Natural killer cell (primary cell): ENCODE data around the gene RFNG. TPM values are rescaled to one million over a fixed set of nuclear protein-coding genes. Genes with fewer than 3 reads are reported as not detected.
A peak's percentile ranks its signal among the peaks of the same experiment; 100 is the strongest.

ENCODE experiments used
- ATAC-seq, 3 donors: fragments of 150-1000 bp in 2 of 3; fragments of 200-7000 bp in 1 of 3; cut with Tn5 transposase; 1 replicate in 1 of 3; 2 replicates in 2 of 3; pipeline ENCODE4 v1.10.0; 2021; ENCODE audit warnings: mild to moderate bottlenecking in 2 of 3, moderate library complexity in 2 of 3
- DNase-seq, 2 donors: peaks; one replicate each; pipeline versions ENCODE4 v3.0.0 to v3.0.0-alpha.2; 2013 to 2021; ENCODE audit warnings: mixed read lengths in 1 of 2
- H3K27ac ChIP-seq: one replicate; pipeline ENCODE4 v1.5.1; 2013; ENCODE audit warnings: mild to moderate bottlenecking, low read length
- H3K27me3 ChIP-seq: one replicate; pipeline ENCODE4 v1.6.1; 2013; ENCODE audit warnings: low read length; ENCODE audit not compliant: control insufficient read depth, insufficient read depth
- H3K36me3 ChIP-seq: one replicate; pipeline ENCODE4 v1.6.1; 2013; ENCODE audit warnings: low read length; ENCODE audit not compliant: control insufficient read depth, insufficient read depth
- H3K4me1 ChIP-seq: one replicate; pipeline ENCODE4 v1.6.1; 2013; ENCODE audit warnings: low read length; ENCODE audit not compliant: control insufficient read depth, insufficient read depth
- H3K4me3 ChIP-seq: one replicate; pipeline ENCODE4 v1.5.1; 2013; ENCODE audit warnings: low read length
- H3K9me3 ChIP-seq: one replicate; pipeline ENCODE4 v1.6.1; 2013; ENCODE audit warnings: low read length; ENCODE audit not compliant: control insufficient read depth, insufficient read depth
- H3K27ac Mint-ChIP-seq, 2 donors: one replicate each; pipeline ENCODE4 v1.8.0; 2022; ENCODE audit warnings: mild to moderate bottlenecking in 2 of 2, mixed read lengths in 2 of 2, moderate library complexity in 1 of 2
- H3K27me3 Mint-ChIP-seq, 2 donors: one replicate each; pipeline ENCODE4 v1.8.0; 2022; ENCODE audit warnings: low read depth in 2 of 2, mixed read lengths in 2 of 2
- H3K36me3 Mint-ChIP-seq: one replicate; pipeline ENCODE4 v1.8.0; 2022; ENCODE audit warnings: mixed read lengths
- H3K4me1 Mint-ChIP-seq, 2 donors: one replicate each; pipeline ENCODE4 v1.8.0; 2022; ENCODE audit warnings: mixed read lengths in 2 of 2
- H3K4me3 Mint-ChIP-seq: one replicate; pipeline ENCODE4 v1.8.0; 2022; ENCODE audit warnings: mild to moderate bottlenecking, moderate library complexity, mixed read lengths
- H3K9me3 Mint-ChIP-seq, 2 donors: one replicate each; pipeline ENCODE4 v1.8.0; 2022; ENCODE audit warnings: mixed read lengths in 2 of 2
- CTCF ChIP-seq: fragments of 200-600 bp; IDR thresholded peaks from one replicate; pipeline ENCODE4 v1.8.0; 2022; ENCODE audit warnings: antibody characterized with exemption
- WGBS: methylation state at CpG from one replicate; pipeline ENCODE4 v1.1.7; 2013; ENCODE audit warnings: missing lambda C conversion rate; ENCODE audit not compliant: insufficient coverage; 5-methylcytosine and 5-hydroxymethylcytosine counted together
- intact Hi-C: fragments of 100-400 bp; cut with micrococcal nuclease; formaldehyde crosslinking; loops from one replicate; pipeline ENCODE4 v1.14.2; 2022
- total RNA-seq, 4 donors: library from RNA; stranded (reverse); fragments of 120-200 nt in 1 of 4; gene quantifications; one replicate each; pipeline versions ENCODE4 v1.2.3 to v1.2.4, GENCODE V29; 2013 to 2022

Gene RFNG
- total RNA-seq, 3 donors from 2014 or later (not counting 1 experiment from before 2014, with no cell fraction given) = 22.7 to 26.7 (median 23.2) TPM

GRCh38 chr17:82043507-82043906, 8.1 kb downstream of the RFNG start:
- no peak overlapping the region for H3K27ac ChIP-seq

GRCh38 chr17:82042649-82043048, 9.0 kb downstream of the RFNG start:
- no peaks in the 10 kb centered on the region for H3K9me3 Mint-ChIP-seq
- Histone ChIP-seq H3K36me3 (no peaks in the 10 kb centered on the region), H3K4me1 (peaks cover 6% of the 10 kb centered on the region), H3K9me3 (no peaks in the 10 kb centered on the region), H3K27ac (no peak overlapping the region), H3K4me3 (no peak overlapping the region), H3K27me3 (no peaks in the 10 kb centered on the region)
- ATAC-seq = no peak
- no peak overlapping the region for H3K27ac Mint-ChIP-seq
- 86% methylated on average over 9 of the region's 9 CpGs for WGBS
- H3K4me3 Mint-ChIP-seq = no peak overlapping the region
- no peaks in the 10 kb centered on the region for H3K36me3 Mint-ChIP-seq
- peaks cover 5% of the 10 kb centered on the region in 2 donors for H3K4me1 Mint-ChIP-seq
- H3K27me3 Mint-ChIP-seq = no peaks in the 10 kb centered on the region
- DNase-seq = no peak
- intact Hi-C loops = no loop called here
- no peak for TF ChIP-seq CTCF

More at GRCh38 chr17:82043507-82043906, 8.1 kb downstream of the RFNG start:
- H3K4me3 ChIP-seq = no peak overlapping the region
- Mint-ChIP-seq H3K27ac (no peak overlapping the region), H3K27me3 (no peaks in the 10 kb centered on the region), H3K4me1 (no peaks in the 10 kb centered on the region), H3K9me3 (no peaks in the 10 kb centered on the region), H3K36me3 (no peaks in the 10 kb centered on the region), H3K4me3 (no peak overlapping the region)
- TF ChIP-seq CTCF = no peak
- DNase-seq (no peak), ATAC-seq (no peak)
- H3K4me1 ChIP-seq = no peaks in the 10 kb centered on the region
- H3K9me3 ChIP-seq = no peaks in the 10 kb centered on the region
- H3K36me3 ChIP-seq = no peaks in the 10 kb centered on the region
- H3K27me3 ChIP-seq = no peaks in the 10 kb centered on the region
- intact Hi-C loops = no loop called here
- WGBS = 88% methylated on average over 16 of the region's 16 CpGs

- TF ChIP-seq CTCF = no peak
- Mint-ChIP-seq H3K9me3 (no peaks in the 10 kb centered on the region), H3K4me1 (peaks cover 7 to 9% of the 10 kb centered on the region in 2 donors), H3K36me3 (no peaks in the 10 kb centered on the region), H3K27me3 (no peaks in the 10 kb centered on the region), H3K4me3 (peak overlapping the region; percentile 21), H3K27ac (no peak overlapping the region)
- Histone ChIP-seq H3K27ac (no peak overlapping the region), H3K36me3 (no peaks in the 10 kb centered on the region), H3K9me3 (no peaks in the 10 kb centered on the region), H3K4me3 (no peak overlapping the region), H3K27me3 (no peaks in the 10 kb centered on the region), H3K4me1 (peaks cover 14% of the 10 kb centered on the region)
- DNase-seq = no peak
- intact Hi-C loops = no loop called here
- no peak for ATAC-seq
- 82% methylated on average over 15 of the region's 17 CpGs for whole genome bisulfite sequencing
Observed at GRCh38 chr17:82041144-82041814, 10.3 kb downstream of the RFNG start.
